Peyer's patch (tissue), 4 donors: Measurements from ENCODE around the gene PKMYT1. TPM values are rescaled to one million over a fixed set of nuclear protein-coding genes. Genes with fewer than 3 reads are reported as not detected.

Experiments used
- DNase-seq, 3 donors: peaks; one replicate each; pipeline ENCODE4 v3.0.0-alpha.2; 2017 to 2019
- H3K27ac ChIP-seq, 4 donors: fragments of 200-600 bp; sonication (generic); one replicate each; pipeline ENCODE4 v1.5.1; 2016 to 2019
- H3K27me3 ChIP-seq, 2 donors: fragments of 200-600 bp; sonication (generic); one replicate each; pipeline ENCODE4 v1.5.1; 2019
- H3K36me3 ChIP-seq, 3 donors: fragments of 200-600 bp; sonication (generic); one replicate each; pipeline ENCODE4 v1.5.1; 2016 to 2019
- H3K4me1 ChIP-seq, 4 donors: fragments of 200-600 bp; sonication (generic); one replicate each; pipeline ENCODE4 v1.5.1; 2016 to 2019
- H3K4me3 ChIP-seq, 4 donors: fragments of 200-600 bp; sonication (generic); 1 replicate in 3 of 4; 2 replicates in 1 of 4; pipeline ENCODE4 v1.5.1; 2016 to 2019; ENCODE audit warnings: mild to moderate bottlenecking in 1 of 4
- H3K9me3 ChIP-seq, 4 donors: fragments of 200-600 bp; sonication (generic); one replicate each; pipeline ENCODE4 v1.5.1; 2016 to 2019; ENCODE audit warnings: mild to moderate bottlenecking in 1 of 4
- CTCF ChIP-seq, 6 experiments: fragments of 450-650 bp in 4 of 6; fragments of 200-600 bp in 2 of 6; sonication (generic) in 1 of 6; IDR thresholded peaks; one replicate each; pipeline ENCODE4 v1.5.1; 2017 to 2019; ENCODE audit warnings: antibody characterized with exemption in 6 of 6, mild to moderate bottlenecking in 3 of 6, moderate library complexity in 1 of 6
- POLR2A ChIP-seq, 2 donors: fragments of 450-650 bp; IDR thresholded peaks; one replicate each; pipeline ENCODE4 v1.5.1; 2017; ENCODE audit warnings: antibody characterized with exemption in 2 of 2, mild to moderate bottlenecking in 2 of 2, moderate library complexity in 2 of 2
- total RNA-seq, 4 donors: library from RNA; depleted of rRNA; stranded (reverse); fragments of >200 nt; gene quantifications; one replicate each; pipeline ENCODE4 v1.1.0, GENCODE V29; 2016

PKMYT1 gene
- total RNA-seq, 4 donors from 2014 or later: 4.3 to 23.9 (median 6.0) TPM

- DNase-seq: no peak
- H3K9me3 ChIP-seq: no peaks in the 10 kb centered on the region
These were observed 8.4 kb upstream of the PKMYT1 start for GRCh38 chr16:2988590-2989099.

GRCh38 chr16:2987833-2988232 is 7.6 kb upstream of the PKMYT1 start:
- no peak for DNase-seq
- Histone ChIP-seq H3K9me3 (no peaks in the 10 kb centered on the region), H3K36me3 (no peaks in the 10 kb centered on the region), H3K4me1 (peaks cover 0 to 5% (median 2%) of the 10 kb centered on the region in 4 donors), H3K27ac (no peak overlapping the region), H3K4me3 (no peak overlapping the region), H3K27me3 (no peaks in the 10 kb centered on the region)
- TF ChIP-seq POLR2A (IDR thresholded peaks at IDR 0.05) (no peak), CTCF (IDR thresholded peaks at IDR 0.05) (no peak)

More at GRCh38 chr16:2988590-2989099, 8.4 kb upstream of the PKMYT1 start:
- no peaks in the 10 kb centered on the region for H3K36me3 ChIP-seq
- no peaks in the 10 kb centered on the region for H3K27me3 ChIP-seq
- H3K27ac ChIP-seq: no peak overlapping the region
- TF ChIP-seq CTCF (IDR thresholded peaks at IDR 0.05) (no peak), POLR2A (IDR thresholded peaks at IDR 0.05) (no peak)
- H3K4me1 ChIP-seq: peaks cover 0 to 5% (median 1%) of the 10 kb centered on the region in 4 donors
- no peak overlapping the region for H3K4me3 ChIP-seq

GRCh38 chr16:2987286-2987685 is 7.0 kb upstream of the PKMYT1 start:
- TF ChIP-seq CTCF (IDR thresholded peaks at IDR 0.05) (no peak), POLR2A (IDR thresholded peaks at IDR 0.05) (no peak)
- Histone ChIP-seq H3K36me3 (no peaks in the 10 kb centered on the region), H3K9me3 (no peaks in the 10 kb centered on the region), H3K27ac (no peak overlapping the region), H3K4me3 (no peak overlapping the region), H3K4me1 (peaks cover 0 to 5% (median 2%) of the 10 kb centered on the region in 4 donors), H3K27me3 (no peaks in the 10 kb centered on the region)
- DNase-seq: no peak

GRCh38 chr16:2986623-2987188 is 6.5 kb upstream of the PKMYT1 start:
- H3K4me3 ChIP-seq: no peak overlapping the region
- H3K4me1 ChIP-seq: peaks cover 0 to 5% (median 2%) of the 10 kb centered on the region in 4 donors
- no peak for TF ChIP-seq POLR2A (IDR thresholded peaks at IDR 0.05)
- TF ChIP-seq CTCF (IDR thresholded peaks at IDR 0.05): no peak
- H3K27ac ChIP-seq: no peak overlapping the region
- DNase-seq: no peak
- H3K36me3 ChIP-seq: no peaks in the 10 kb centered on the region
- H3K9me3 ChIP-seq: no peaks in the 10 kb centered on the region
- H3K27me3 ChIP-seq: no peaks in the 10 kb centered on the region

- no peaks in the 10 kb centered on the region for H3K9me3 ChIP-seq
- H3K27ac ChIP-seq: no peak overlapping the region
- H3K4me1 ChIP-seq: peaks cover 0 to 11% (median 4%) of the 10 kb centered on the region in 4 donors
- H3K36me3 ChIP-seq: no peaks in the 10 kb centered on the region
- TF ChIP-seq CTCF (IDR thresholded peaks at IDR 0.05): no peak
- TF ChIP-seq POLR2A (IDR thresholded peaks at IDR 0.05): no peak
- no peaks in the 10 kb centered on the region for H3K27me3 ChIP-seq
- DNase-seq: no peak
- no peak overlapping the region for H3K4me3 ChIP-seq
These were observed 5.7 kb upstream of the PKMYT1 start for GRCh38 chr16:2985893-2986355.
